Measurements from ENCODE around the gene LRRC63. TPM values are rescaled to one million over a fixed set of nuclear protein-coding genes. Genes with fewer than 3 reads are reported as not detected.

LRRC63 gene
- total and polyA plus RNA-seq, 2 donors (not counting 3 experiments of a cell fraction or from before 2014, with no cell fraction given), result 0.04 TPM; not detected in 1

- TF ChIP-seq FOS (IDR thresholded peaks at IDR 0.05; ENCODE audit: borderline replicate concordance, insufficient read depth, low read length) (no peak), JUN (IDR thresholded peaks at IDR 0.05; ENCODE audit: borderline replicate concordance, insufficient read depth, insufficient read length, low read depth) (no peak), CTCF (IDR thresholded peaks at IDR 0.05; ENCODE audit: extremely low read depth in 1 of 2, insufficient read depth in 1 of 2, low read depth in 1 of 2, low read length in 2 of 2) (no peak)
- Histone ChIP-seq H3K4me2 (ENCODE audit: insufficient read depth, low read length) (no peak overlapping the region), H3K4me1 (ENCODE audit: control insufficient read depth, extremely low read depth, insufficient read depth, low read length) (no peaks in the 10 kb centered on the region), H2AFZ (ENCODE audit: low read depth, low read length) (no peak overlapping the region), H3K27me3 (ENCODE audit: control insufficient read depth in 2 of 2, insufficient read depth in 2 of 2, low read length in 2 of 2) (peaks cover 0 to 9% of the 10 kb centered on the region in 2 experiments), H3K36me3 (ENCODE audit: control insufficient read depth in 2 of 2, extremely low read depth in 1 of 2, insufficient read depth in 2 of 2, low read length in 2 of 2) (no peaks in the 10 kb centered on the region), H3K4me3 (replicated peaks in 1 of 3; ENCODE audit: insufficient read depth in 1 of 3, low read depth in 1 of 3, low read length in 3 of 3) (no peak overlapping the region), H4K20me1 (replicated peaks; ENCODE audit: control insufficient read depth, extremely low read depth, insufficient read depth, low read length) (no peaks in the 10 kb centered on the region), H3K9me3 (replicated peaks; ENCODE audit: control insufficient read depth, insufficient read depth, low read length) (no peaks in the 10 kb centered on the region), H3K9ac (replicated peaks; ENCODE audit: extremely low read depth, insufficient read depth, low read length) (no peak overlapping the region), H3K9me1 (replicated peaks; ENCODE audit: control insufficient read depth, extremely low read depth, insufficient read depth, low read length) (no peaks in the 10 kb centered on the region), H3K27ac (ENCODE audit: insufficient read depth, low read depth, low read length) (no peak overlapping the region), H3K79me2 (ENCODE audit: control insufficient read depth, insufficient read depth, low read length) (no peaks in the 10 kb centered on the region)
- POLR2A ChIA-PET, result no interaction called here
- no peak for DNase-seq (ENCODE audit: low read depth, low spot score)
- intact Hi-C loops (cut with micrococcal nuclease) (no loop called here), dilution Hi-C loops (cut with MboI; ENCODE audit: extremely low pct_ligation_motif_present, low sequenced_read_pairs) (no loop called here)
- CTCF ChIA-PET, result interaction anchor here (1.6 to 2.2 kb wide), 2 partner anchors 15 to 148 kb away, joined by 4 to 12 read pairs; no protein-coding TSS in a partner anchor
- FAIRE-seq, result no peak
- BruUV-seq (replicated peaks), result no TSS peak
These were observed 62.5 kb downstream of the LRRC63 start for GRCh38 chr13:46274094-46274698.

- CTCF ChIA-PET, result interaction anchor here (2.0 kb wide), 1 partner anchor 10 kb away, joined by 9 read pairs; no protein-coding TSS in a partner anchor
- DNase-seq (ENCODE audit: low read depth, low spot score), result no peak
- POLR2A ChIA-PET, result no interaction called here
- dilution Hi-C loops (cut with MboI; ENCODE audit: extremely low pct_ligation_motif_present, low sequenced_read_pairs), result no loop called here
- Histone ChIP-seq H3K9me1 (replicated peaks; ENCODE audit: control insufficient read depth, extremely low read depth, insufficient read depth, low read length) (no peaks in the 10 kb centered on the region), H4K20me1 (replicated peaks; ENCODE audit: control insufficient read depth, extremely low read depth, insufficient read depth, low read length) (no peaks in the 10 kb centered on the region), H3K27ac (ENCODE audit: insufficient read depth, low read depth, low read length) (no peak overlapping the region), H2AFZ (ENCODE audit: low read depth, low read length) (no peak overlapping the region), H3K79me2 (ENCODE audit: control insufficient read depth, insufficient read depth, low read length) (no peaks in the 10 kb centered on the region), H3K9me3 (replicated peaks; ENCODE audit: control insufficient read depth, insufficient read depth, low read length) (no peaks in the 10 kb centered on the region), H3K4me3 (replicated peaks in 1 of 3; ENCODE audit: insufficient read depth in 1 of 3, low read depth in 1 of 3, low read length in 3 of 3) (no peak overlapping the region), H3K4me1 (ENCODE audit: control insufficient read depth, extremely low read depth, insufficient read depth, low read length) (no peaks in the 10 kb centered on the region), H3K9ac (replicated peaks; ENCODE audit: extremely low read depth, insufficient read depth, low read length) (no peak overlapping the region), H3K27me3 (ENCODE audit: control insufficient read depth in 2 of 2, insufficient read depth in 2 of 2, low read length in 2 of 2) (peaks cover 0 to 4% of the 10 kb centered on the region in 2 experiments), H3K36me3 (ENCODE audit: control insufficient read depth in 2 of 2, extremely low read depth in 1 of 2, insufficient read depth in 2 of 2, low read length in 2 of 2) (no peaks in the 10 kb centered on the region), H3K4me2 (ENCODE audit: insufficient read depth, low read length) (no peak overlapping the region)
- TF ChIP-seq CTCF (IDR thresholded peaks at IDR 0.05; ENCODE audit: extremely low read depth in 1 of 2, insufficient read depth in 1 of 2, low read depth in 1 of 2, low read length in 2 of 2), result no peak
- TF ChIP-seq MAX (IDR thresholded peaks at IDR 0.05; ENCODE audit: insufficient read depth, insufficient read length), result no peak
- TF ChIP-seq POLR2AphosphoS5 (IDR thresholded peaks at IDR 0.05; ENCODE audit: insufficient read depth, low read depth, low read length), result no peak
- TF ChIP-seq POLR2A (IDR thresholded peaks at IDR 0.05; ENCODE audit: low read depth, low read length), result no peak
- TF ChIP-seq EZH2 (IDR thresholded peaks at IDR 0.05; ENCODE audit: borderline replicate concordance, low read depth, low read length, severe bottlenecking), result no peak
- no peak for TF ChIP-seq MYC (IDR thresholded peaks at IDR 0.05; ENCODE audit: low read depth, low read length)
- no peak for TF ChIP-seq GATA2 (IDR thresholded peaks at IDR 0.05; ENCODE audit: insufficient read depth, insufficient read length, low read depth, low read length)
- no peak for TF ChIP-seq JUN (IDR thresholded peaks at IDR 0.05; ENCODE audit: borderline replicate concordance, insufficient read depth, insufficient read length, low read depth)
- no peak for TF ChIP-seq FOS (IDR thresholded peaks at IDR 0.05; ENCODE audit: borderline replicate concordance, insufficient read depth, low read length)
- no peak for FAIRE-seq
- intact Hi-C loops (cut with micrococcal nuclease), result no loop called here
- no TSS peak for BruUV-seq (replicated peaks)
These were observed 66.7 kb downstream of the LRRC63 start for GRCh38 chr13:46278474-46278873.
